Panc1 (cell line): ENCODE results near the gene DGKD.

ENCODE experiments used
- POLR2AphosphoS5 ChIP-seq: IDR thresholded peaks from 2 replicates; pipeline ENCODE4 v1.6.1; 2012; ENCODE audit warnings: mild to moderate bottlenecking, low read depth, low read length, moderate library complexity
- SIN3A ChIP-seq: IDR thresholded peaks from 2 replicates; pipeline ENCODE4 v1.6.1; 2012; ENCODE audit warnings: low read depth, mild to moderate bottlenecking, low read length, moderate library complexity, borderline replicate concordance; ENCODE audit not compliant: insufficient read depth
- TF ChIP-seq, protein P1 (sequence below): fragments of 450-650 bp; IDR thresholded peaks from 2 replicates; pipeline ENCODE4 v1.5.1; 2017; ENCODE audit warnings: mild to moderate bottlenecking
- TF ChIP-seq, protein P2 (sequence below), 2 experiments: IDR thresholded peaks; 2 replicates each; pipeline ENCODE4 v1.6.1; 2011 to 2012; ENCODE audit warnings: low read depth in 2 of 2, control low read depth in 1 of 2, low read length in 1 of 2, mild to moderate bottlenecking in 1 of 2, moderate library complexity in 1 of 2; ENCODE audit not compliant: insufficient read depth in 1 of 2

DNA sequence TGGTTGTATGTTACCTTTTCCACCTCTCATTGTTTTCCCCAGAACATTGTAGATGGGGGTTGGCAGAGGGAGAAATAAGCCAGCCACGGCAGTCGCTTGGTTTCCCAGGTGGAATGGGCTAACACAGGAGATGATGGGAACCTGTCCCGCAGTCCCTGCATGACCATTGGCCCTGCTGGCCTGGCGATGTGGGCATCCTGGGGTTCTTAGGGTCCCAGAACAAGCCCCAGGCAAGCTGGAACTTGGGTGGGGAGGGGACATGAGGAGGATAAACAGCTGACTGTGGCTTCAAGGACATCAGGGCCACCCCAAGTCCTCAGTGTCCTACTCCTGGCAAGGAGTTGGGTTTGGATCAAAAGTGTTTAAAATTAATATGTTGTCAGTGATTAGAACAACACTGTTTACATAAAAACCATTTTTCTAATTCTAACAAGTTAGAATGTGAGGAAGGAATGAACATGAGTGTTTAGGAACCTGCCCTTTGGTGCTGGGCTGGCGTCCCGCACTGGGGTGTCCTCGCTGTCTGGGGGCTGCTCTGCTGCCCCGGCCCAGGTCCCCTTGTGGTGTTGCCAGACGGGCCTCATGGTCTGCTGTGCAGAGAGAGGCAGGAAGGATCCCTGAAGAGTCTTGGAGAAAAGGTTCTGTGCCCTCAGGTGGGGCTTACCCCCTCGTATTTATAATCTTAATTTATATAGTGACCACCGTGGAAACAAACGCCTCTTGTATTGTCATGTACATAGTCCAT lies 117.2 kb downstream of the DGKD start:
- TF ChIP-seq, protein P1, sequence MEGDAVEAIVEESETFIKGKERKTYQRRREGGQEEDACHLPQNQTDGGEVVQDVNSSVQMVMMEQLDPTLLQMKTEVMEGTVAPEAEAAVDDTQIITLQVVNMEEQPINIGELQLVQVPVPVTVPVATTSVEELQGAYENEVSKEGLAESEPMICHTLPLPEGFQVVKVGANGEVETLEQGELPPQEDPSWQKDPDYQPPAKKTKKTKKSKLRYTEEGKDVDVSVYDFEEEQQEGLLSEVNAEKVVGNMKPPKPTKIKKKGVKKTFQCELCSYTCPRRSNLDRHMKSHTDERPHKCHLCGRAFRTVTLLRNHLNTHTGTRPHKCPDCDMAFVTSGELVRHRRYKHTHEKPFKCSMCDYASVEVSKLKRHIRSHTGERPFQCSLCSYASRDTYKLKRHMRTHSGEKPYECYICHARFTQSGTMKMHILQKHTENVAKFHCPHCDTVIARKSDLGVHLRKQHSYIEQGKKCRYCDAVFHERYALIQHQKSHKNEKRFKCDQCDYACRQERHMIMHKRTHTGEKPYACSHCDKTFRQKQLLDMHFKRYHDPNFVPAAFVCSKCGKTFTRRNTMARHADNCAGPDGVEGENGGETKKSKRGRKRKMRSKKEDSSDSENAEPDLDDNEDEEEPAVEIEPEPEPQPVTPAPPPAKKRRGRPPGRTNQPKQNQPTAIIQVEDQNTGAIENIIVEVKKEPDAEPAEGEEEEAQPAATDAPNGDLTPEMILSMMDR = no peak
- no peak for TF ChIP-seq POLR2AphosphoS5
- TF ChIP-seq, protein P2, sequence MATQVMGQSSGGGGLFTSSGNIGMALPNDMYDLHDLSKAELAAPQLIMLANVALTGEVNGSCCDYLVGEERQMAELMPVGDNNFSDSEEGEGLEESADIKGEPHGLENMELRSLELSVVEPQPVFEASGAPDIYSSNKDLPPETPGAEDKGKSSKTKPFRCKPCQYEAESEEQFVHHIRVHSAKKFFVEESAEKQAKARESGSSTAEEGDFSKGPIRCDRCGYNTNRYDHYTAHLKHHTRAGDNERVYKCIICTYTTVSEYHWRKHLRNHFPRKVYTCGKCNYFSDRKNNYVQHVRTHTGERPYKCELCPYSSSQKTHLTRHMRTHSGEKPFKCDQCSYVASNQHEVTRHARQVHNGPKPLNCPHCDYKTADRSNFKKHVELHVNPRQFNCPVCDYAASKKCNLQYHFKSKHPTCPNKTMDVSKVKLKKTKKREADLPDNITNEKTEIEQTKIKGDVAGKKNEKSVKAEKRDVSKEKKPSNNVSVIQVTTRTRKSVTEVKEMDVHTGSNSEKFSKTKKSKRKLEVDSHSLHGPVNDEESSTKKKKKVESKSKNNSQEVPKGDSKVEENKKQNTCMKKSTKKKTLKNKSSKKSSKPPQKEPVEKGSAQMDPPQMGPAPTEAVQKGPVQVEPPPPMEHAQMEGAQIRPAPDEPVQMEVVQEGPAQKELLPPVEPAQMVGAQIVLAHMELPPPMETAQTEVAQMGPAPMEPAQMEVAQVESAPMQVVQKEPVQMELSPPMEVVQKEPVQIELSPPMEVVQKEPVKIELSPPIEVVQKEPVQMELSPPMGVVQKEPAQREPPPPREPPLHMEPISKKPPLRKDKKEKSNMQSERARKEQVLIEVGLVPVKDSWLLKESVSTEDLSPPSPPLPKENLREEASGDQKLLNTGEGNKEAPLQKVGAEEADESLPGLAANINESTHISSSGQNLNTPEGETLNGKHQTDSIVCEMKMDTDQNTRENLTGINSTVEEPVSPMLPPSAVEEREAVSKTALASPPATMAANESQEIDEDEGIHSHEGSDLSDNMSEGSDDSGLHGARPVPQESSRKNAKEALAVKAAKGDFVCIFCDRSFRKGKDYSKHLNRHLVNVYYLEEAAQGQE (IDR thresholded peaks at IDR 0.05; ENCODE audit: insufficient read depth in 1 of 2, low read depth in 2 of 2, low read length in 1 of 2) = no peak
- no peak for TF ChIP-seq SIN3A
